GM19043 (cell line): ENCODE data around the gene METTL25B.
A peak's percentile ranks its signal among the peaks of the same experiment; 100 is the strongest.

Source experiments
- ATAC-seq: cut with Tn5 transposase; IDR thresholded peaks from one replicate; pipeline ENCODE4 v1.9.1; 2021; ENCODE audit warnings: low read depth; ENCODE audit not compliant: unreplicated experiment

Gene METTL25B

DNA sequence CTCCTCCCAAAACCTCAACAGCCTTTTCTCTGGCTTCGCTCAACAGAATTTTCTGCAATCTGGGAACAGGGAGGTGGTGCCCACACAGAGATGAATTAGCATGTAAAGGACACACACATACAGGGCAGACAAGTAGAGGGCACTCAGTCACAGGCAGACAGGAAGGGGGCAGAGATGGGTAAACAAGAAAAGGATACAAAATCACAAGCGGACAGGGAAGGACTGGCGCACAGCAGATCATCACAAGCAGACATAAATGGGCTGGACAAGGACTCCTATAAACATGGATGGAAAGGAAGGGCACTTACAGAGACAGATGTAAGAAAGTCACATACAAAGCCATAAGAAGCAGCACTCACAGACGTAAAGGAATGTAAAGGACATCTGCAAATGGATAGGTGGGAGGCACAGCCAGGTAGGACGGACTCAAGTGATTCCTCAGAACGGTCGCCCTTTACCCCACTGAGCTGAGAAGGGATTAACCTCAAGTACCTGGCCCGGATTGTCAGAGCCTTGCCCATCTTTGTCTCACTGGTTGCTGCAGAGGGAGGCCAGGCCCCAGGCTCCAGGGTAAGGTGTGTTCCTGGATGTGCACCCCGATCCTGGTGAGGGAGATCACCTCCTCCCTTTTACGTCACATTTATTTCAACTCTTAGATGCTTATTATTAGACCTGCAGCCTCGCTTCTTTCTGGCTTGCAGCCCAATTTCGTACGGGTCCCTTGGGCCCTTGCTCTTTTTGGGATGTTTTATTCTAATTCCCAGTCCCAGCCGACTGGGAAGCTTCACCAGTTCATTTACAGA, 38.2 kb downstream of the METTL25B start:
- ATAC-seq, result no peak

DNA sequence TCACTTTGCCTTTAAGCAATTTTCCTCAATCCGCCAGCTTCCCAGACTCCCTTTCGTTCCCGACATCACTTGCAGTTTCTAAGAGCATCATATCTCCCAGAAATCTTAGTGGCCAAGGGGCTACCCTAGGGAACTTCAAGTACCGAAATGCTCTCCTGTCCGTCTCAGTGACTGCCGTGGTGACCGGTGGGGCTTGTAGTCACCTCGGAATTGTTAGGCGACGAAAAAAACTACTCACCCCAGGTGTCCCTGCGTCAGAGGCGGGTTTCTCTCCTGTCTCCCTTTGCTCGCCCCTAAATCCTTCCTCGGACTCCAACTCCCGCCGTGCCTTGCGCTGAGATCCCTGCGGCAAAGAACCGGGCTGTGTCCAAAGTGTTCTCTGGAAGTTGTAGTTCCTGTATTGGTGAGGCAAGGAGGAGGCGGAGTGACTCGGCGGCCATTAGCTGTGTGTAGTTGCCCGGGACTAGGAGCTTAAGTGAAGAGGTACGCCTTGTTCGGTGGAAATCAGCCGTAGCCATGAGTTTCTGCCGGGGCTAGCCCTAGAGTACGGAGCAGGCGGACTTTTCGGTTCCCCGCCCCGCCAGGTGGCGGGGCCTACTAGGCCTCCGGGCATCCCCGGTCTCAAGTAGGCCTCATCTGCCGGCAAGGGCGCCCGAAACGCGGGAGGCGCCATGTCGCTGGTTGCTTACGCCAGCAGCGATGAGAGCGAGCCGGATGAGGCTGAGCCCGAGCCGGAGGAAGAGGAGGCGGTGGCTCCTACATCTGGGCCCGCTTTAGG, 39.0 kb downstream of the METTL25B start, which contains the start of gene PRCC:
TSS of gene PRCC (plus strand) at position 435 of the 778 bp plus-strand sequence. CDS start at position 672, 237 bp downstream.
- peak; percentile 91 for ATAC-seq

DNA sequence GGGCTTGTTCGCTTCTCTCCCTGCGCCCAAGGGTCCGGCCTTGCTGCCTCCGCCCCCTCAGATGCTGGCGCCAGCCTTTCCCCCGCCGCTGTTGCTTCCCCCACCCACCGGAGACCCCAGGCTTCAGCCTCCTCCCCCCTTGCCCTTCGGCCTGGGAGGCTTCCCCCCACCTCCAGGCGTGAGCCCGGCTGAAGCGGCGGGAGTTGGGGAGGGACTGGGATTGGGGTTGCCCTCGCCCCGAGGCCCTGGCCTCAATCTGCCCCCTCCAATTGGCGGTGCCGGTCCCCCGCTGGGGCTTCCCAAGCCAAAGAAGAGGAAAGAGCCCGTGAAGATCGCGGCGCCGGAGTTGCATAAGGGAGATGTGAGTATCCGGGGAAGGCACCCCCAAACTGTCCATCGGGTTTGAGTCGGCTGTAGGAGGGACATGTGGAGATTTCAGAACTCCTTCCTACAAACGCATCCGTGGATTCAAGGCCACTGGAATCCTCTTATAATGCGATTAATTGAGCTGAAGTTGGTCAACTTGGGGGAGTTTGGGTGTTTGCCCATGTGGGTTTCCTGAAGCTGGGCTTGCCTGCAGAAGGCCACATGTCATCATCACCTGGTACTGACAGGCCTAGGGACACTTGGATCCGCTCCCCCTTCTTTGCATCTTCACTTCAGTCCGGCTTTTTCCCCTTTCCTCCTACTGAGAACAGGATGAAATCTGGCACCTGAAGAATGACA, 39.8 kb downstream of the METTL25B start:
- ATAC-seq, result no peak

DNA sequence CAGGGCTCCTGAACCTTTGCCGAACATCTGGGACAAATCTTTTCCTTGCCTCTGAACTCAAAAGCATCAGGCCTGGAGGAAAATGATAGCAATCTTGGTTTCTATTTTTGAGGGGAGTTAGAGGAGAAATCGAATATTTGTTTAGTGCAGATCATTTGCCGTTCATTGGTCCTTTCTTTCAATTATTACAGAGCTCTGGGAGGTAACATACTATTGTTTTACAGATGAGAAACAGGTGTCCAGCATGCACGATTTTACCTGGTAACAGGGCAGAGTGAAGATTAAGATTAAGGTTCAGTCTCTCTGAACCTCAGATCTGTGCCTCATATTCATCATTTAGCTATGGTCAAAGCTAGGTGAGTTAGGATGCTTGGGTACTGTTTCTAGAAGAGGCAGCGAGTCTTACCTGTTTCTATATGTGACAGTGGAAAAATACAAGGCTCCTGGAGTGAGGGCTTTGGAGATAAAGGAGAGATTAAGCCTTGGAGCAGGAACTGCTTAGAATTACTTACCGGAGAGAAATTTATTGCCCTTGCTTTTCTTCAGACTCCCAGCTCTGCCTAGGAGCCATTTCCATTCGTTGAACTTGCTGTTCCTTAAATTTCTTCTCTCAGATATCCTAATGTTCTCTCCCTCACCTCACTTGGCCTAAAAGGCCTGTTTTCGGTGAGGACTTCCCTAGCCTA, 40.5 kb downstream of the METTL25B start:
- ATAC-seq, result no peak

DNA sequence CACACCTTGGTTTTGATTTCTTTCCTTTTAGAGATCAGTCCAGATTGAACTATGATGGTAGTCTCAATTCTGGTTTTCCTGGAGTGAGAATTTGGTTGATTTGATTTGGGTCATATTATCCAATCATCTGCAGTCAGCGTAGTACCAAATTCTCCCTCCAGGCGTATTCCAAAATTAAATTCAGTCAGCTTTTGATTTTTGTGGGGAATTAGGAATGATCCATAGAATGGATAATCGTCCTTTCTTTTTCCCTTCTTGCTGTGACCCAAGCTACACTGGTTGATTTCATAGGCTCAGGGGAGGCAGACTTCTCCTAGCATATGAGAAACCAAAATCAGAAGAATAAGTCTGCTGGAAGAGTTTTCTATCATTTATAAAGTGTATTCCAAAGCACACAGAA, 44.0 kb downstream of the METTL25B start:
- ATAC-seq, result no peak

DNA sequence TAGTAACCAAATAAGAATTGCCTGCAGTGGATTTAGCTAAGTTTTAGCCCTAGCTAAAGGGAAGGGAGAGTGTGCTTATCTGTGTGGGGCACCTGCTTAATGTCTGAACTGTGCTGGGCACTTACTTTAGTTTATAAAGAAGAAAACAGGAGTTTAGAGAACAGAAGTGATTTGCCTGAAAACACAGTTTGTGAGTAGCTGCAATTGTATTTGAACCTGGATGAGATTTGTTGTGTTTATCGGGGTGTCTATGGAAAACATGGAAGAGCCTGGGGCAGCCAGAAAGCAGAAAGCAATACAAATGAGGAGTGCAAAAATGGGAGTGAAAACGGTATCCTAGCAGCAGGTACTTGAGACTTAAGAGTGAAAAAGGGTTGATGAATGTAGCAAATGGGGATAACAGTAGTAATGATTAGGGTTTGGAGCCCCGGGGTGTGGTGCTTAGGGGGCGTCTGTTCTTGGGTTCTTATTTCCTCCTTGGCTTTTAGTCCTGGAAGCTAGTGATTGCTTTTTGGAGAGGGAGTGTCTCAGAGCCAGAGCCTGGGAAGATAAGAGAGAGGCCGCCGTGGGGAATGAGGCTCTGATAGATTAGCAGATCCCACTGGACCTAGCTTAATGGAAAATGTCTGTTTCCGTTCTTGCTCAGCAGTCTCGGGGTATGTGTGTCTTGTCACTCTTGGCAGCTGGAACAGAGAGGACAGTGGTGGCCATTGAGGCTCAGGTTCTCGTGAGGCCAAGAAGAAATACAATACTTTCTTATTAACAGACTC, 44.6 kb downstream of the METTL25B start:
- no peak for ATAC-seq

DNA sequence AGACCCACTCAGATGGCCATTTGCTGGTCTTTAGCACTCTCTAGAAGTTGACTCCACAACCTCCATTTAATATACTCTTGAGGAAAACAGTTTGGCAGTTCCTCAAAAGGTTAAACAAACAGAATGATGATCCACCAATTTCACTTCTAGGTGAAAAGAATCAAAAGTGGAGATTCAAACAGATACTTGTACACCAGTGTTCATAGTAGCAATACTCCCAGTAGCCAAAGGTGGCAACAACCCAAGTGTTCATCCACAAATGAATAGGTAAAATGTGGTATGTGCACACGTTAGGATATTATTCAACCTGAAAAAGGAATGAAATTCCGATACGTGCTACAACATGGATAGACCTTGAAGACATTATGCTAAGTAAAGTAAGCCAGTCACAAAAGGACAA, 45.3 kb downstream of the METTL25B start:
- ATAC-seq, result no peak

DNA sequence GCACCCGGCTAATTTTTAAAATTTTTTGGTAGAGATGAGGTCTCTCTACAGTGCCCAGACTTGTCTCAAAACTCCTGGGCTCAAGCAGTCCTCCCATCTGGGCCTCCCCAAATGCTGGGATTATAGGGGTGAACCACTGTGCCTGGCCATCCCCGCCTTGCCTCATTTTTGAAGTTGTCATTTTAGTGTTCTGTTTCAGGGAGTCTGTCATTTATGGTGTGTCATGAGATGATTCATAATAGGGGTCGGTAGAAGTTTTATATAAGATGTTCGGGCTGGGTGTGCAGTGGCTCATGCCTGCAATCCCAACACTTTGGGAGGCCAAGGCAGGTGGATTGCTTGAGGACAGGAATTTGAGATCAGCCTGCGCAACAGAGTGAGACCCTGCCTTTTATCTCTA, 47.5 kb downstream of the METTL25B start:
- no peak for ATAC-seq

DNA sequence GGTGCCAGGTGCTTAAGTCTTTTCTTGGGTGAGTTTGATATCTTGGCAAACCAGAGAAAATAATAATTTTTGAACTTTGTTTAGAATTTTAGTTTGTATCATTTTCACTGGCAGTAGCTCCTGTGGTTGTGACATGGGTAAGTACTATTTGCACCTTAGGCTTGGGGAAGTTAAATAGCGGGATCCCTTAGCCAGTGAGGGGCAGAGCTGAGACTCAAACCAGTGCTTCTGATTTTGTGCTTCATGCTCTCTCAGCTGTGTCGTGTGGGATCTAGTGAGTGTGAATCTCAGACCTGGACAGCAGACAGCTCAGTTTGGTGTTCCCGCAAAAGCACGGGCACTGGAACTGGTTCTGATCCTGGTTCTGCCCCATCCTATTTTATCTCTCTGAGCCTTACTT, 48.7 kb downstream of the METTL25B start:
- ATAC-seq, result no peak

DNA sequence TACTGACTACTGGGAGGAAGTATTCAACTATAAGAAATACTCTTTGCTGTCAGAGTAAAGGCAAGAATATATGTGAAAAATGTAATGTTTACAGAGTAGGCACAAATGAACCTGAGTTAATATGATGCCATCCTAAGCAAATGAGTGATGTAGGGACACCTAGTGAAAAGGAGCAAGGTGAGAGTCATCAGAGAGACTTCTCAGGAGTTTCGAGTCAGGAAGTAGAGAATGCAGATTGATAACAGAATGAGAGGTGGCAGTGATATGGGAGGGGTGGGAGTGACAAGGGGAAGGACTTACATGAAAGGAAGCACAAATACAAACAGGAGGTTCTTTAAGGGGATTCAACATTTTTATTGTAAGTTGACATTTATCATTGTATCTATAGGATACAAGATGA, 49.3 kb downstream of the METTL25B start:
- no peak for ATAC-seq

DNA sequence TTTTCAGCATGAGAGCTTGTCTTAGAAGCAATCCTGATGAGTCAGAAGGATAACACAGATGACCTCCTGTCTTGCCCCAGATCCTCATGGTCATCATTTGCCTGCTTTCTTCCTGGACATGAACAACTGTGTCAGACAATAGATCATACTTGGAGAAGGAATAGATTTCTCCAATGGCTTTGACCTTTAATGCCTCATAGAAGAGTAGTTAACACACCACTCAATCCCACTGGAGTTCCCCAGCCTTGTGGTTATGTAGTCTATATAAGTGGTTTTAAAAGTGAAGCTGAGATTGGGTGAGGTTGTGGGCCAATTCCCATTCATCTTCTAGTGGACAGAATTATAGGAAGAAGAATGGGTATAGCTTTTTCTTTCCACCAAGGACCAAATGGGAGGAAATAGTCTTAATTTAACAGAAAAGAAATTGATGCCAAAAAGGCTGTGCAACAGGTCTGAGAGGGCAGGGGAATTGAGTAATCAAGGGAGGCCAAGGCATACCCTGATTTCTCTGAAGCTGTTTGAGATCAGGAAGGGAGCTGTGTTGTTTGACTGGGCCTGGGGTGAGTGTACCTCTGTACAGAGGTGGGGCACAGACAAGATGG, 53.4 kb downstream of the METTL25B start:
- no peak for ATAC-seq

DNA sequence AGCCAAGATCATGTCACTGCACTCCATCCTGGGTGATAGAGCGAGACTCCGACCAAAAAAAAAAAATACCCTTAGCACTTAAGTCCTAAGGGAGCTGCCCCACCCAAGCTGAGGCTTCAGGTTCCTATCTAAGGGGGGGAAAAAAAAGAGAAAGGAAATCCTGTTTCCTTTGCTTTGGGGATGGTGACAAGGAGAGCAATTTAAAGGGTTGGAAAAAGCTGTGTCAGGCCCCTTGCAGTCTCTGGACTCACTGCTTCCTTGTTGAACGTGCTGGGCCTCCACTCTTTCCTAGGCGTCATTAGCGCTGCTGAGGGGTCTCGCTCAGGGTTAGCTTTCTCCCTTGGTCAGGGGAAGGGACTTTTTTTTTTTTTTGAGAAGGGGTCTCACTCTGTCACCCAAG, 57.2 kb downstream of the METTL25B start:
- ATAC-seq, result no peak
